GM03348 (cell line): ENCODE measurements around the gene TPO.
"Not testable (repeated sequence)": the region's sequence is repeated elsewhere in the genome, so short reads cannot be mapped to it uniquely, and the experiment has no call there.

Experiments
- DNase-seq: peaks from one replicate; pipeline ENCODE4 v3.0.0; 2012; ENCODE audit warnings: low spot score

The TPO gene

DNA sequence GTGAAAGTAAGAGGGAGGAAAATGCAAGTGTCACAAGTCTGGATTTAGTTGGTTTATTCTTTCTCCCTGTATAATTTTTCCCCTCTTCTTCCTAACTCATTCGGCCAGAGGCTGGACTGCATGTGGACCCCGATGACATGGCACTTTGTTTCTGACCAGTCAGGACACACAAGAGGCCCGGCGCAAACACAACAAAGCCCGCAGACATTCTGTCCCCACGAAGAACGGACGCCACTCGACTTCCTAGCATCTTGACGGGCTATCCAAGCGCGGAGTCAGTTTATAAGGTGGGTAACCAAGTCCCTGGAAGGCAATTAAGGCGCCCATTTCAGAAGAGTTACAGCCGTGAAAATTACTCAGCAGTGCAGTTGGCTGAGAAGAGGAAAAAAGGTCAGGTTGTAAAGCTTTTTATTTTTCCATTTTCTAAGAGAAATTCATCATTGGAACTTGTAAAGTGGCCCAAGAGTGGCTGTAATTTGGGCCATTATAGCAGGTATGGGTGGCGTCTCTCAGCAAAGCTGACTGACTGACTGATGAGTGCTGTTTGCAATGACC lies at the start of gene TPO:
TSS of gene TPO (plus strand) at position 308 of the 555 bp plus-strand sequence. CDS start 946 bp downstream, outside the sequence.
- no peak for DNase-seq

DNA sequence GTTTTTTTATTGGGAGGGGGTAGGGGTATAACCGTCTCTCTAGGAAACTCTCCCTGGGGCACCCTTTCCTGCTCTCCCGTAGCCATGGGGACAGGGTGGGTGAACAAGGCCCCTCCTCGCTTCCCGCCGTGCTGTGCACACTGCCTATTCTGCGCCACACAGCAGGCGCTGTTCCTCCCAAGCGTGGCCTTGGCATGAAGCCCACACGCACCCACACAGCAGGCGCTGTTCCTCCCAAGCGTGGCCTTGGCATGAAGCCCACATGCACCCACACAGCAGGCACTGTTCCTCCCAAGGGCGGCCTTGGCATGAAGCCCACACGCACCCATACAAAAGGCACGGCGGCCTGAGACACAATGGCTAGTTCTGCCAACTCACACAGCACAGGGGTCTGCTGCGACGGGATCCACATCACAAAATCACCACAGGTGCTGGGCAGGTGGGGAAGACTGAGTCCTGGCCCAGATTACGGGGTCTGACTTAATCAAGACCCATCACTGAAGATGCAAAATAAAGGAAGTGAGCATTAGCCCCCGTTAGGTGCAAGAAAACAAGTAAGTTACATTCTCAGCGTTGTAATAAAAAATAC lies 46.6 kb upstream of the TPO start:
- DNase-seq: no peak

DNA sequence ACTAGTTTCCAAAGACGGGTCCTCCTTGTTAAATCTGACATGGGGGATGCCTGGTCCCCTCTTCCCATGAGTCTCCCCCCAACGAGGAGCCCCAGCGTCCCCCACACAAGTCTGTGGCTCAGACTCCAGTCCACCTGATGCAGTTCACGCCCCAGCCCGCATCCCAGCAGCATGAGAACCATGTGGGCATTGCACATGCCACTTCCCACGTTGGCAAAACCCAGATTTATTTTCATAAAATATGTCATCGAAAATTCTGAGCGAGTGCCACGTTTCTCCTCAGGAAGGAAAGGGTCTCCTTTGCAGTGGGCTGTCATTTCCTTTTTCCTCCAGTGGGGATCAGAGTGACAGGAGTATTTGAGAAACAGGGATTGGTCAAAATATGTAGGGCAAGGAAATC lies 45.7 kb upstream of the TPO start:
- no peak for DNase-seq

GRCh38 chr2:1369905-1370304 lies 43.4 kb upstream of the TPO start:
- no peak for DNase-seq

DNA sequence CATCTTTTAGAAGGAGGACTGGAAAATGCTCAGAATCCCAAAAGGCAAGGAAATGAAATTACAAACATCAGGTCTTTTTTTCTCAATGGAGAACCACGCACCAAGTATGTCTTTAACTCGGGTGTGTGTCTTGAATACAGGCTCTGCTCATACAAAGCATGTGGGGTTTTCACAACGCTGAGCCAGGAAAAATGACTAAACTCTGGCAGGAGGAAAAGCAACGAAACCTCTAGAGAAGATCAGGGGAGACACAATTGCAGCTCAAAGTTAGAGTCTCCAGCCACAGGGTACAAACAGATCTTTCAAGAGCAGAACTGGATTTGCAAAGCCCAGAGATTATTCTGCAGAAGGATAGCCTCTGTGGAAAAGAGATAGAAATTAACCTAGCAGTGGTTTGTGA lies 42.8 kb upstream of the TPO start:
- DNase-seq: no peak

- DNase-seq: no peak
Observed at GRCh38 chr2:1371082-1371481, 42.2 kb upstream of the TPO start.

GRCh38 chr2:1373830-1374229 lies 39.4 kb upstream of the TPO start:
- DNase-seq: no peak

- no peak for DNase-seq
Observed at GRCh38 chr2:1374287-1374686, 39.0 kb upstream of the TPO start.

DNA sequence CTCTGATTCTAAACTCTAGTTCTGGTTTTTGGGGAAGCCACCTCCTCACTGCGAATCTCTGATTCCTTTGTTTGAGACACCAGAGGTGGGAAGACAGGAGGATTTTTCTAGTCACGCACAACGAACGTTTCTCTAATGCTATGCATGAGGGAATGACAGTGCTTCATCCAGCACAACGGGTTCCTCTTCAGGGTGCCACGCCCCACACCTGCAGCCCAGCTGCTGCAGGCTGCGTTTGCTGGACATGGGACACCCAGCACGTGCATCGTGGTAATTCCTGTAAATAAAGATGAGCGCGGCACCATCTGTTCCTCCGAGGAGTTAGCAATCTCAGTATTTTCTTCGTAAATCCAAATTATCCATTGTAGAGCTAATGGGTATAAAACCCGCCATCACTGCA lies 37.5 kb upstream of the TPO start:
- DNase-seq: no peak

DNA sequence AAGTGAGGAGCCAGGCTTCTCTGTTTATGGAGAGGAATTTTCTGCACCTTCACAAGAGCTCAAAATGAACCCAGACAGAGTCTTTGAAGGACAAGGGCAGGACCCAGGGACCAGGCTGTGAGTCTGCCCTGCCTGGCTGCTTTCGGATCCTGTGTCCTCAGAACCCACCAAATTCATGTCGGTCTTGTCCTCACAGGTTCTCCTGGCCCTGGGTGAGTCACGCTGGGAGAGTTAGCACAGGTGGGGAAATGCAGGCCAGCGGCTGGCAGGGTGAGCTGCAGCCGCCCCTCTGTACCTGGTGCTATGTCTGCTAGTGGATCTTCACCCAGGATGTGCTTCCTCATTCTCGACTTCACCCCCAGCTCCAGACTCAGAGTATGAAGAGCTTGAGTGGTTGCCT lies 35.8 kb upstream of the TPO start:
- no peak for DNase-seq

- DNase-seq: no peak
Observed at GRCh38 chr2:1378456-1379150, 34.7 kb upstream of the TPO start.

DNA sequence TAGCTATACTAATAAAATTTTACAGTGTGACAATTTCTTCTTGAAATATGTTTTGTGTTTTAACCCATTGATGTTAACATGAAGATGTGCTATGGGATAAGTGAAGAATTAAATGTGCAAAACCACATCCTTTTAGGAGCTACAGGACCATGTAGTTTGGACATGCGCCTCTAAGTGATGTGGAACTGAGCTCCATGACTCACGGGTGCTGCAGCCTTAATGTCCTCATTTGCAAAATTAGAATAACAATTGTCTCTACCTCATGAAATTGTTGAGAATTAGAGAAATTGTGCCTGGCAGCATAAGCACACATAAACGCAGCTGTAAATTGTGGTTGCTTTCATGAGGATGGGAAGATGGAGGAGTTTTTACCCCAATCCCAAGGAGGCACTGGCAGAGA lies 31.6 kb upstream of the TPO start:
- no peak for DNase-seq

DNA sequence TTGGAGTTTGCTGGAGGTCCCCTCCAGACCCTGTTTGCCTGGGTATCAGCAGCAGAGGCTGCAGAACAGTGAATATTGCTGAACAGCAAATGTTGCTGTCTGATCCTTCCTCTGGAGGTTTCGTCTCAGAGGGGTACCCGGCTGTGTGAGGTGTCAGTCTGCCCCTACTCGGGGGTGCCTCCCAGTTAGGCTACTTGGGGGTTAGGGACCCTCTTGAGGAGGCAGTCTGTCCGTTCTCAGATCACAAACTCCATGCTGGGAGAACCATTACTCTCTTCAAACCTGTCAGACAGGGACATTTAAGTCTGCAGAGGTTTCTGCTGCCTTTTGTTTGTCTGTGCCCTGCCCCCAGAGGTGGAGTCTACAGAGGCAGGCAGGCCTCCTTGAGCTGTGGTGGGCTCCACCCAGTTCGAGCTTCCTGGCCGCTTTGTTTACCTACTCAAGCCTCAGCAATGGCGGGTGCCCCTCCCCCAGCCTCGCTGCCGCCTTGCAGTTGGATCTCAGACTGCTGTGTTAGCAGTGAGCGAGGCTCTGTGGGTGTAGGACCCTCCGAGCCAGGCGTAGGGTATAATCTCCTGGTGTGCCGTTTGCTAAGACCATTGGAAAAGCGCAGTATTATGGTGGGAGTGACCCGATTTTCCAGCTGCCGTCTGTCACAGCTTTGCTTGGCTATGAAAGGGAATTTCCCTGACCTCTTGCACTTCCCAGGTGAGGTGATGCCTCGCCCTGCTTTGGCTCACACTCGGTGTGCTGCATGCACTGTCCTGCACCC lies 25.1 kb upstream of the TPO start:
- not testable (repeated sequence) for DNase-seq

- not testable (repeated sequence) for DNase-seq
Observed at GRCh38 chr2:1390118-1390517, 23.1 kb upstream of the TPO start.

DNA sequence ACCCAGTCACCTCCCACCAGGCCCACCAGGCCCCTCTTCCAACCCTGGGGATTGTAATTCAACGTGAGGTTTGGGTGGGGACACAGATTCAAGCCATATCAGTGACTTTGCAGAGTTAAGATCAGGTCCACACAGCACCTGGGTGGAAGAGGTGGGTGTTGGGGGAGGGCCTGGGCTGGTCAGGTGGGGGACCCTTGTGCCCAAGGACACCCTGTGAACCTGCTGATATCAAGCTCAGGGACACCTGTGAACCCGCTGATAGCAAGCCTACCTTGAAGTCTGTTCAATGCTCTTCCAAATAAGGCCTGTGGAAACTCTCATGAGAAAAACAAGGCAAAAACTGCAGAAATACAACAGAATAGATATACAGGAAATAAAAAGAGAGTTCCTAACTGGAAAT lies 19.9 kb upstream of the TPO start:
- no peak for DNase-seq

- no peak for DNase-seq
Observed at GRCh38 chr2:1394709-1395408, 18.4 kb upstream of the TPO start.

DNA sequence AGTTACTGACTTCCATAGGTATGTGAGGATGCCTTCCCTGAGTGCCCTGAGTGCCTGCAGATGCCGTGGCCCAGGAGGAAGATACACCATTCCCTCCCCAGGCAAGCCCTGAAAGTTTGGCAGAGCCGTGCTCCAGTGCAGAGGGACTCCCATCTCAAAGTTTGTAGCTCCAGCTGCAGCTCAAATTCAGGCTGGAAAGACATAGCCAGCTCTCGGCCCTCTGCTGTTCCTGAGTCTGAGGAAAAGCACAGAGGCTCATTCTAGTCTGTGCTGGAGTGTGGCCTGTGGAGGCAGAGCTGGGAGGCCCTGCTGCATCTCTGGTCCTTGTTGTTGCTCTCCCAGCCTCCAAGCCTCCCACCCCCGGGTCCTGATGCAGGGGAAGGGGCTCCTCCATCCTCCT lies 15.9 kb upstream of the TPO start:
- no peak for DNase-seq

GRCh38 chr2:1398191-1398590 lies 15.1 kb upstream of the TPO start:
- no peak for DNase-seq

- DNase-seq: no peak
Observed at GRCh38 chr2:1400943-1401735, 12.1 kb upstream of the TPO start.

- DNase-seq: no peak
Observed at GRCh38 chr2:1402064-1402463, 11.2 kb upstream of the TPO start.

DNA sequence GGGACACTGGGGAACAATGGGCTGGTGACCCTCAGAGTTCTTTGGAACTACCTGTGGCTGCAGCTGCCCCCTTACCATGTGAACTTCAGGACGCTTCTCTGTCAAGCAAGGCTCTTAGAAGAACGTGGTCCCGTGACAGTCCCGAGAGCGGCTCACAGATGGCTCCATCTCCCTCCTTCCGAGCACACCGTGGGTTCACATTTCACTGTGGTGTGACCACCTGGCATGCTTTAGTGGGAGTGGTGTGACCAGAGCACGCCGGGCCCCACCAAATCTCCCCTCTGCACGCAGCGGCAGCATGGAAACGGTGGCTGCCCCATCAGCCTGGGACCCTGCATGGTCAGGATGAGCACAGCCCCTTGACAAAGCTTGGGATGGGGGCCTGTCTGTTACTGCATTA lies 9.7 kb upstream of the TPO start:
- DNase-seq: no peak

DNA sequence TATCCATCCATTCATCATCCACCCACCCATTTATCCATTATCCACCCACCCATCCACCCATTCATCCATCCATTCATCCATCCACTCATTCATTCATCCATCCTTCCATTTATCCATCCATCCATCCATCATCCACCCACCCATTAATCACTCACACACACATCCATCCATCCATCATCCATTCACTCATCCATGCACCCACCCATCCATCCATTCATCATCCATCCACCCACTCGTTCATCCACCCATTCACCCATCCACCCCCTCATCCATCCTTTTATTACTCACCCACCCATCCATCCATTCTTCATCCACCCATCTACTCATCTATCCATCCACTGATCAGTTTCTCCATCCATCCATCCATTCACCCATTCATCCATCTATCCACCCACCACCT lies 8.1 kb upstream of the TPO start:
- no peak for DNase-seq
